Measurements from ENCODE around the gene KIF18A. TPM values are rescaled to one million over a fixed set of nuclear protein-coding genes. Genes with fewer than 3 reads are reported as not detected.
"Not testable (repeated sequence)": the region's sequence is repeated elsewhere in the genome, so short reads cannot be mapped to it uniquely, and the experiment has no call there.

The KIF18A gene
- total RNA-seq, 2 donors from 2014 or later: 17.7 to 24.4 TPM

GRCh38 chr11:28105869-28106268, 2.1 kb downstream of the KIF18A start:
- Mint-ChIP-seq H3K9me3 (no peaks in the 10 kb centered on the region), H3K36me3 (ENCODE audit: low read depth) (no peaks in the 10 kb centered on the region), H3K4me1 (peaks cover 24% of the 10 kb centered on the region), H3K4me3 (peak overlapping the region; percentile 96), H3K27ac (no peak overlapping the region), H3K27me3 (ENCODE audit: insufficient read depth) (no peaks in the 10 kb centered on the region)
- WGBS, 2 experiments (ENCODE audit: insufficient coverage in 1 of 2, insufficient read length in 1 of 2): 85% methylated on average over 2 of the region's 5 CpGs; no CpG with 5 or more reads in 1 of the 2 experiments
- no peak for DNase-seq
- H3K9ac ChIP-seq (ENCODE audit: extremely low read depth, low read length, poor library complexity, severe bottlenecking): no peak overlapping the region
- no peak overlapping the region for H3K27ac ChIP-seq (ENCODE audit: low read depth, low read length)
- H3K9me3 ChIP-seq (ENCODE audit: control insufficient read depth, low read length): no peaks in the 10 kb centered on the region
- peak overlapping the region; percentile 41 for H3K4me3 ChIP-seq (ENCODE audit: low read length)
- H3K27me3 ChIP-seq (ENCODE audit: control insufficient read depth, insufficient read depth, low read length, poor library complexity, severe bottlenecking): no peaks in the 10 kb centered on the region
- TF ChIP-seq, protein P1, sequence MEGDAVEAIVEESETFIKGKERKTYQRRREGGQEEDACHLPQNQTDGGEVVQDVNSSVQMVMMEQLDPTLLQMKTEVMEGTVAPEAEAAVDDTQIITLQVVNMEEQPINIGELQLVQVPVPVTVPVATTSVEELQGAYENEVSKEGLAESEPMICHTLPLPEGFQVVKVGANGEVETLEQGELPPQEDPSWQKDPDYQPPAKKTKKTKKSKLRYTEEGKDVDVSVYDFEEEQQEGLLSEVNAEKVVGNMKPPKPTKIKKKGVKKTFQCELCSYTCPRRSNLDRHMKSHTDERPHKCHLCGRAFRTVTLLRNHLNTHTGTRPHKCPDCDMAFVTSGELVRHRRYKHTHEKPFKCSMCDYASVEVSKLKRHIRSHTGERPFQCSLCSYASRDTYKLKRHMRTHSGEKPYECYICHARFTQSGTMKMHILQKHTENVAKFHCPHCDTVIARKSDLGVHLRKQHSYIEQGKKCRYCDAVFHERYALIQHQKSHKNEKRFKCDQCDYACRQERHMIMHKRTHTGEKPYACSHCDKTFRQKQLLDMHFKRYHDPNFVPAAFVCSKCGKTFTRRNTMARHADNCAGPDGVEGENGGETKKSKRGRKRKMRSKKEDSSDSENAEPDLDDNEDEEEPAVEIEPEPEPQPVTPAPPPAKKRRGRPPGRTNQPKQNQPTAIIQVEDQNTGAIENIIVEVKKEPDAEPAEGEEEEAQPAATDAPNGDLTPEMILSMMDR (conservative IDR thresholded peaks at IDR 0.05): no peak
- no peaks in the 10 kb centered on the region for H3K36me3 ChIP-seq (ENCODE audit: control insufficient read depth, insufficient read depth, low read length)
- H3K4me1 ChIP-seq (ENCODE audit: control insufficient read depth, insufficient read depth, low read length): peaks cover 4% of the 10 kb centered on the region

DNA sequence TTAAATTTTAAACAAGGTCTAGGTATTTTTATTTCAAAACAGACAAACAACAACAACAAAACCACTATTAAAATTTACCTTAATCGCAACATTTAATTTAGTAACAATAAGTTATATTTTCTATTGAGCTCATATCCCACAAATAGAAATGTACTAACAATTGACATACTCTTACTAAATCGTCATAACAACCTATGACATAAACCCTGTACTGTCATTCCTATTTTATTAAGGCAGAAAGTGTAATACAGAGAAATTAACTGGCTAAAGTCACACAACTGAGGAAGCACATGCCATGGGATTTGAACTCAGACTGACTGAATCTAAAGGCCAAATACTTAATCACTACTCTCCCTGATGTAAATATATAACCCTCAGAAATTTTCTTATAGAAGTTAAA, 3.0 kb downstream of the KIF18A start:
- Histone ChIP-seq H3K9ac (ENCODE audit: extremely low read depth, low read length, poor library complexity, severe bottlenecking) (no peak overlapping the region), H3K4me3 (ENCODE audit: low read length) (no peak overlapping the region), H3K36me3 (ENCODE audit: control insufficient read depth, insufficient read depth, low read length) (no peaks in the 10 kb centered on the region), H3K27me3 (ENCODE audit: control insufficient read depth, insufficient read depth, low read length, poor library complexity, severe bottlenecking) (no peaks in the 10 kb centered on the region), H3K9me3 (ENCODE audit: control insufficient read depth, low read length) (no peaks in the 10 kb centered on the region), H3K27ac (ENCODE audit: low read depth, low read length) (no peak overlapping the region), H3K4me1 (ENCODE audit: control insufficient read depth, insufficient read depth, low read length) (peaks cover 4% of the 10 kb centered on the region)
- H3K4me1 Mint-ChIP-seq: peaks cover 24% of the 10 kb centered on the region
- DNase-seq: no peak
- H3K4me3 Mint-ChIP-seq: no peak overlapping the region
- no peaks in the 10 kb centered on the region for H3K36me3 Mint-ChIP-seq (ENCODE audit: low read depth)
- WGBS, 2 experiments (ENCODE audit: insufficient coverage in 1 of 2, insufficient read length in 1 of 2): 76% methylated on average over 2 of the region's 2 CpGs; no CpG with 5 or more reads in 1 of the 2 experiments
- TF ChIP-seq, protein P1 (conservative IDR thresholded peaks at IDR 0.05): no peak
- H3K27ac Mint-ChIP-seq: no peak overlapping the region
- no peaks in the 10 kb centered on the region for H3K27me3 Mint-ChIP-seq (ENCODE audit: insufficient read depth)
- H3K9me3 Mint-ChIP-seq: no peaks in the 10 kb centered on the region

DNA sequence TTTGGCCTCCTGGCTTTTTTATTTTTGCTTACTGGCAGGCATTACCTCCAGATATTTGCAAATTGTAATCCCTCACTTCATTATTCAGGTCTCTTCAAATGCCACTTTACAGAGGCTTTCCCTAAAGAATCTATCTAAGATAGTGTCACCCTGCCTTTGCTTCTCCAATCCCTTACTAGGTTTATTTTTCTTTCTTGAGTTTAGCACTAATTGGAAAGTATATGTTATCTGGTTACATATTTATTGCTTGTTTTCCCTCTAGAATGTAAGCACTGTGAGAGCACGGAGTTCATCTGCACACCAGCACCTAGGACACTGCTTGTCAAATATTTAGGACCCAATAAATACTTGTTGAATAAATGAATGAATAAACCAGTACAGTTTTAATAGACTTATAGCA, 3.5 kb downstream of the KIF18A start:
- no peak for DNase-seq
- Histone ChIP-seq H3K9ac (ENCODE audit: extremely low read depth, low read length, poor library complexity, severe bottlenecking) (no peak overlapping the region), H3K4me1 (ENCODE audit: control insufficient read depth, insufficient read depth, low read length) (peaks cover 4% of the 10 kb centered on the region), H3K27ac (ENCODE audit: low read depth, low read length) (no peak overlapping the region), H3K9me3 (ENCODE audit: control insufficient read depth, low read length) (no peaks in the 10 kb centered on the region), H3K27me3 (ENCODE audit: control insufficient read depth, insufficient read depth, low read length, poor library complexity, severe bottlenecking) (no peaks in the 10 kb centered on the region), H3K36me3 (ENCODE audit: control insufficient read depth, insufficient read depth, low read length) (no peaks in the 10 kb centered on the region), H3K4me3 (ENCODE audit: low read length) (no peak overlapping the region)
- no peak overlapping the region for H3K4me3 Mint-ChIP-seq
- WGBS, 2 experiments (ENCODE audit: insufficient coverage in 1 of 2, insufficient read length in 1 of 2): no CpG with 5 or more reads among the region's 1 CpG
- peaks cover 22% of the 10 kb centered on the region for H3K4me1 Mint-ChIP-seq
- no peaks in the 10 kb centered on the region for H3K36me3 Mint-ChIP-seq (ENCODE audit: low read depth)
- H3K27ac Mint-ChIP-seq: no peak overlapping the region
- TF ChIP-seq, protein P1 (conservative IDR thresholded peaks at IDR 0.05): no peak
- H3K9me3 Mint-ChIP-seq: no peaks in the 10 kb centered on the region
- H3K27me3 Mint-ChIP-seq (ENCODE audit: insufficient read depth): no peaks in the 10 kb centered on the region

- H3K9ac ChIP-seq (ENCODE audit: extremely low read depth, low read length, poor library complexity, severe bottlenecking); H3K9me3 ChIP-seq (ENCODE audit: control insufficient read depth, low read length); H3K36me3 Mint-ChIP-seq (ENCODE audit: low read depth); H3K9me3 Mint-ChIP-seq; H3K4me3 ChIP-seq (ENCODE audit: low read length); H3K36me3 ChIP-seq (ENCODE audit: control insufficient read depth, insufficient read depth, low read length); H3K4me3 Mint-ChIP-seq; H3K27ac Mint-ChIP-seq; H3K27ac ChIP-seq (ENCODE audit: low read depth, low read length); H3K27me3 Mint-ChIP-seq (ENCODE audit: insufficient read depth); DNase-seq; H3K4me1 ChIP-seq (ENCODE audit: control insufficient read depth, insufficient read depth, low read length); H3K27me3 ChIP-seq (ENCODE audit: control insufficient read depth, insufficient read depth, low read length, poor library complexity, severe bottlenecking): not testable (repeated sequence)
- H3K4me1 Mint-ChIP-seq: peaks cover 16% of the 10 kb centered on the region
- 92% methylated on average over 4 of the region's 4 CpGs; no CpG with 5 or more reads in 1 of the 2 experiments for WGBS, 2 experiments (ENCODE audit: insufficient coverage in 1 of 2, insufficient read length in 1 of 2)
These were observed 5.7 kb downstream of the KIF18A start for GRCh38 chr11:28102300-28102699.
